RWPE1 (cell line): ENCODE results near the gene CCDC88C.

Source experiments
- CTCF ChIA-PET: fragments of 350-600 bp; sonication (Branson Sonifier 250); formaldehyde crosslinking; extraction: SDS; loops from one replicate; lab custom pipeline; 2021; lab: Yijun Ruan, JAX
- POLR2A ChIA-PET: fragments of 400-600 bp; formaldehyde crosslinking; extraction: SDS; loops from one replicate; lab custom pipeline; 2020; ENCODE audit warnings: antibody characterized with exemption; ENCODE audit not compliant: low non-redundant PET; lab: Yijun Ruan, JAX
- DNase-seq: peaks from one replicate; pipeline ENCODE4 v3.0.0; 2012; ENCODE audit warnings: low spot score
- H3K27ac ChIP-seq: fragments of 450-650 bp; 2 replicates; pipeline ENCODE4 v1.5.1; 2017
- CTCF ChIP-seq: fragments of 450-650 bp; conservative IDR thresholded peaks from 2 replicates; pipeline ENCODE4 v1.5.1; 2017; ENCODE audit warnings: low read depth, mild to moderate bottlenecking

CCDC88C gene

GRCh38 chr14:91264151-91265150 is 153.2 kb downstream of the CCDC88C start:
- no peak for DNase-seq
- CTCF ChIA-PET: interaction anchor here (0.6 to 1.7 kb wide), 4 partner anchors 13 to 248 kb away, joined by 3 to 6 read pairs (median 4); no protein-coding TSS in a partner anchor
- POLR2A ChIA-PET: no interaction called here
- H3K27ac ChIP-seq: peak overlapping the region; percentile 100
- TF ChIP-seq CTCF: no peak

GRCh38 chr14:91263329-91263728 is 154.3 kb downstream of the CCDC88C start:
- CTCF ChIA-PET: interaction anchor here (0.8 to 1.7 kb wide), 2 partner anchors 13 to 15 kb away, joined by 3 to 4 read pairs; no protein-coding TSS in a partner anchor
- TF ChIP-seq CTCF: no peak
- POLR2A ChIA-PET: no interaction called here
- peak overlapping the region; percentile 100 for H3K27ac ChIP-seq
- no peak for DNase-seq

GRCh38 chr14:91261986-91262549 is 155.6 kb downstream of the CCDC88C start:
- ChIA-PET CTCF (interaction anchor here (0.6 to 0.7 kb wide), 2 partner anchors 62 to 1487 kb away, joined by 3 read pairs; partner anchors contain the start of gene LGMN), POLR2A (no interaction called here)
- no peak for TF ChIP-seq CTCF
- no peak for DNase-seq
- H3K27ac ChIP-seq: peak overlapping the region; percentile 100

GRCh38 chr14:91261115-91261514 is 156.5 kb downstream of the CCDC88C start:
- DNase-seq: no peak
- ChIA-PET POLR2A (no interaction called here), CTCF (interaction anchor here (0.7 kb wide), 1 partner anchor 61 kb away, joined by 3 read pairs; no protein-coding TSS in a partner anchor)
- TF ChIP-seq CTCF: no peak
- H3K27ac ChIP-seq: peak overlapping the region; percentile 100

GRCh38 chr14:91258876-91259275 is 158.7 kb downstream of the CCDC88C start:
- ChIA-PET POLR2A (no interaction called here), CTCF (interaction anchor here (0.6 to 1.1 kb wide), 3 partner anchors 11 to 36 kb away, joined by 3 to 4 read pairs (median 3); no protein-coding TSS in a partner anchor)
- peak overlapping the region; percentile 100 for H3K27ac ChIP-seq
- TF ChIP-seq CTCF: no peak
- no peak for DNase-seq

- peak overlapping the region; percentile 100 for H3K27ac ChIP-seq
- POLR2A ChIA-PET: no interaction called here
- DNase-seq: peak; percentile 75
- CTCF ChIA-PET: interaction anchor here (0.7 to 1.1 kb wide), 2 partner anchors 29 to 37 kb away, joined by 3 to 4 read pairs; no protein-coding TSS in a partner anchor
- no peak for TF ChIP-seq CTCF
Measured at GRCh38 chr14:91258011-91258618, 159.5 kb downstream of the CCDC88C start.
